KMS-11 (cell line): ENCODE data around the gene MPZL2.

ENCODE experiments used
- H2AFZ ChIP-seq: fragments of 200-600 bp; sonication (generic); 2 replicates; pipeline ENCODE4 v1.6.1; 2016; ENCODE audit warnings: antibody characterized with exemption, mixed run types, low read depth
- H3K27ac ChIP-seq: fragments of 200-600 bp; sonication (generic); 2 replicates; pipeline ENCODE4 v1.6.1; 2016; ENCODE audit warnings: mild to moderate bottlenecking, mixed run types
- H3K27me3 ChIP-seq: fragments of 200-600 bp; sonication (generic); 2 replicates; pipeline ENCODE4 v1.6.1; 2017; ENCODE audit warnings: mild to moderate bottlenecking, low read depth, mixed run types, moderate library complexity; ENCODE audit not compliant: insufficient read depth
- H3K36me3 ChIP-seq: fragments of 200-600 bp; sonication (generic); 2 replicates; pipeline ENCODE4 v1.6.1; 2017; ENCODE audit warnings: mild to moderate bottlenecking, mixed run types; ENCODE audit not compliant: insufficient read depth
- H3K4me1 ChIP-seq: fragments of 200-600 bp; sonication (generic); 2 replicates; pipeline ENCODE4 v1.6.1; 2016; ENCODE audit warnings: mild to moderate bottlenecking, low read depth, mixed run types; ENCODE audit not compliant: poor library complexity, severe bottlenecking
- H3K4me2 ChIP-seq: fragments of 200-600 bp; sonication (generic); 2 replicates; pipeline ENCODE4 v1.7.0; 2016; ENCODE audit warnings: mild to moderate bottlenecking, mixed run types
- H3K4me3 ChIP-seq: fragments of 200-600 bp; sonication (generic); IDR thresholded peaks from 2 replicates; pipeline ENCODE4 v1.6.1; 2017; ENCODE audit warnings: low read depth, low read length, mixed read lengths; ENCODE audit not compliant: insufficient read depth
- H3K79me2 ChIP-seq: fragments of 200-600 bp; sonication (generic); 2 replicates; pipeline ENCODE4 v1.6.1; 2016; ENCODE audit warnings: low read depth, mixed run types; ENCODE audit not compliant: insufficient read depth
- H3K9ac ChIP-seq: fragments of 200-600 bp; sonication (generic); 2 replicates; pipeline ENCODE4 v1.6.1; 2016; ENCODE audit warnings: mild to moderate bottlenecking, mixed run types
- H4K20me1 ChIP-seq: fragments of 200-600 bp; sonication (generic); 2 replicates; pipeline ENCODE4 v1.6.1; 2016; ENCODE audit warnings: mild to moderate bottlenecking, mixed run types; ENCODE audit not compliant: insufficient read depth
- TF ChIP-seq, protein P1 (sequence below): fragments of 200-600 bp; sonication (generic); conservative IDR thresholded peaks from 2 replicates; pipeline ENCODE4 v1.6.1; 2017; ENCODE audit warnings: low read depth, mild to moderate bottlenecking, antibody characterized with exemption, low read length, moderate library complexity, mixed read lengths

The MPZL2 gene

DNA sequence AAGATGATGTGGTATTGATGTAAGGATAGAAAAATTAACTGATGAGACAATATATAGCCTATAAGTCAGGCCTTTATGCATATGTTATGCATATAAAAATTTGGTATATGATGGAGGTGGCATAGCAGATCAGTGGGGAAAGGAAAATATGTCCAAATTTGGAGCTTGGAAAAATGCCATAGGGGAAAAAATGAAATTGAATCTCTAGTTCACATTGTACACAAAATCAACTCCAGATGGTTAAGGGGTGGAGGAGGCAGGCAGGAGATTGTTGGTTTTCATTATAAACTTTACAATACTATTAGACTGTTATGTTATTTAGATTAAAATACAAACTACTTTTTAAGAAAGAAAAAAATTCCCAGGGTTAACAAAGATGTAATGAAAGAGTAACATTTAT lies 25.3 kb upstream of the MPZL2 start:
- no peak overlapping the region for H3K9ac ChIP-seq
- H3K36me3 ChIP-seq = no peaks in the 10 kb centered on the region
- no peaks in the 10 kb centered on the region for H4K20me1 ChIP-seq
- H3K27me3 ChIP-seq = no peaks in the 10 kb centered on the region
- no peak overlapping the region for H3K4me2 ChIP-seq
- no peak overlapping the region for H3K27ac ChIP-seq
- no peaks in the 10 kb centered on the region for H3K79me2 ChIP-seq
- no peak overlapping the region for H3K4me3 ChIP-seq
- TF ChIP-seq, protein P1, sequence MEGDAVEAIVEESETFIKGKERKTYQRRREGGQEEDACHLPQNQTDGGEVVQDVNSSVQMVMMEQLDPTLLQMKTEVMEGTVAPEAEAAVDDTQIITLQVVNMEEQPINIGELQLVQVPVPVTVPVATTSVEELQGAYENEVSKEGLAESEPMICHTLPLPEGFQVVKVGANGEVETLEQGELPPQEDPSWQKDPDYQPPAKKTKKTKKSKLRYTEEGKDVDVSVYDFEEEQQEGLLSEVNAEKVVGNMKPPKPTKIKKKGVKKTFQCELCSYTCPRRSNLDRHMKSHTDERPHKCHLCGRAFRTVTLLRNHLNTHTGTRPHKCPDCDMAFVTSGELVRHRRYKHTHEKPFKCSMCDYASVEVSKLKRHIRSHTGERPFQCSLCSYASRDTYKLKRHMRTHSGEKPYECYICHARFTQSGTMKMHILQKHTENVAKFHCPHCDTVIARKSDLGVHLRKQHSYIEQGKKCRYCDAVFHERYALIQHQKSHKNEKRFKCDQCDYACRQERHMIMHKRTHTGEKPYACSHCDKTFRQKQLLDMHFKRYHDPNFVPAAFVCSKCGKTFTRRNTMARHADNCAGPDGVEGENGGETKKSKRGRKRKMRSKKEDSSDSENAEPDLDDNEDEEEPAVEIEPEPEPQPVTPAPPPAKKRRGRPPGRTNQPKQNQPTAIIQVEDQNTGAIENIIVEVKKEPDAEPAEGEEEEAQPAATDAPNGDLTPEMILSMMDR = no peak
- no peaks in the 10 kb centered on the region for H3K4me1 ChIP-seq
- H2AFZ ChIP-seq = no peak overlapping the region

DNA sequence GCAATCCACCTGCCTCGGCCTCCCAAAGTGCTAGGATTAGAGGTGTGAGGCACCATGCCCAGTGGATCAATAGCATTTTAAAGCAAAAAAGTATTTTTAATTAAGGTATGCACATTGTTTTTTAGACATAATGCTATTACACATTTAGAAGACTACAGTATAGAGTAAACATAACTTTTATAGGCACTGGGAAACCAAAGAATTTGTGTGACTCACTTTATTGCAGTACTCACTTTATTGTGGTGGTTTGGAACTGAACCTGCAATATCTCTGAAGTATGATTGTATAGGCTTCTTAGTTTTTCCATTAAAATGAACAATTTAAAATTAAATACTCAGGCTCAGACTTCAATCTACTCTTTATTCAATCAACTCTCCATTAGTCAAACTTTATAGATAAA lies 22.9 kb upstream of the MPZL2 start:
- no peak overlapping the region for H3K9ac ChIP-seq
- no peaks in the 10 kb centered on the region for H3K27me3 ChIP-seq
- no peak overlapping the region for H3K4me2 ChIP-seq
- no peaks in the 10 kb centered on the region for H3K36me3 ChIP-seq
- H3K4me1 ChIP-seq = no peaks in the 10 kb centered on the region
- TF ChIP-seq, protein P1 = no peak
- H3K27ac ChIP-seq = no peak overlapping the region
- no peaks in the 10 kb centered on the region for H3K79me2 ChIP-seq
- no peaks in the 10 kb centered on the region for H4K20me1 ChIP-seq
- no peak overlapping the region for H2AFZ ChIP-seq
- no peak overlapping the region for H3K4me3 ChIP-seq

DNA sequence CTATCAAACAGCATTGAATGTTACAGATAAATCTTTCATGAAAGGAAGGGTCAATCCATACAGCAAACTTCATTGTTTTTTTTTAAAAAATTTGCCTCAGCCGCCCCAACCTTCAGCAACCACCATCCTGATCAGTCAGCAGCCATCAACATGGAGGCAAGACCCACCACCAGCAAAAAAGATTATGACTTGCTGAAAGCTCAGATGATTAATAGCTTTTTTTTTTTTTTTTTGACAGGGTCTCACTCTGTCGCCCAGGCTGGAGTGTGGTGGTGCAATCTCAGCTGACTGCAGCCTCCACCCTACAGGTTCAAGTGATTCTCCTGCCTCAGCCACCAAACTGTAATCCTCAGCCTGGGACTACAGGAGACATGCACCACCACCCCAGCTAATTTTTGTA lies 22.4 kb upstream of the MPZL2 start:
- Histone ChIP-seq H3K9ac (no peak overlapping the region), H2AFZ (no peak overlapping the region), H3K36me3 (no peaks in the 10 kb centered on the region), H3K4me1 (peaks cover 1% of the 10 kb centered on the region), H3K27me3 (no peaks in the 10 kb centered on the region), H4K20me1 (no peaks in the 10 kb centered on the region), H3K4me3 (no peak overlapping the region), H3K27ac (no peak overlapping the region), H3K4me2 (no peak overlapping the region), H3K79me2 (no peaks in the 10 kb centered on the region)
- TF ChIP-seq, protein P1 = no peak

DNA sequence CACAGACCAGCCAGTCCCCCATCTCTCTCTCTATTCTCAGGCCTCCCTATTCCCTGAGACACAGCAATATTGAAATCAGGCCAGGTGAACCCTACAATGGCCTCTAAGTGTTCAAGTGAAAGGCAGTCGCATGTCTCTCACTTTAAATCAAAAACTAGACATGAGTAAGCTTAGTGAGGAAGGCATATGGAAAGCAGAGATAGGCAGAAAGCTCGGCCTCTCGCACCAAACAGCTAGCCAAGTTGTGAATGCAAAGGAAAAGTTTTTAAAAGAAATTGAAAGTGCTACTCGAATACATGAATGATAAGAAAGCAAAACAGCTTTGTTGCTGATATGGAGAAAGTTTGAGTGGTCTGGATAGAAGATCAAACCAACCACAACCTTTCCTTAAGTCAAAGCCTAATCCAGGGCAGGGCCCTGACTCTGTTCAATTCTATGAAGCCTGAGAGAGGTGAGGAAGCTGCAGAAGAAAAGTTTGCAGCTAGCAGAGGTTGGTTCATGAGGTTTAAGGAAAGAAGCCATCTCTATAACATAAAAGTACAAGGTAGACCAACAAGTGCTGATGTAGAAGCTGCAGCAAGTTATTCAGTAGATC lies 19.8 kb upstream of the MPZL2 start:
- Histone ChIP-seq H3K27ac (no peak overlapping the region), H3K4me3 (no peak overlapping the region), H3K4me1 (peaks cover 14% of the 10 kb centered on the region), H3K27me3 (no peaks in the 10 kb centered on the region), H4K20me1 (no peaks in the 10 kb centered on the region), H2AFZ (no peak overlapping the region), H3K9ac (no peak overlapping the region), H3K4me2 (no peak overlapping the region), H3K36me3 (no peaks in the 10 kb centered on the region), H3K79me2 (no peaks in the 10 kb centered on the region)
- TF ChIP-seq, protein P1 = no peak
